A375 (cell line): ENCODE data around the gene NME1. TPM values are rescaled to one million over a fixed set of nuclear protein-coding genes. Genes with fewer than 3 reads are reported as not detected.

Experiments used
- total RNA-seq: library from RNA; depleted of rRNA; stranded (reverse); fragments of >200 nt; shearing (Covaris generic); gene quantifications from 2 replicates; pipeline ENCODE4 v1.2.3, GENCODE V29; 2014; rRNA removed

NME1 gene
- 394 and 398 TPM in 2 replicates for total RNA-seq

DNA sequence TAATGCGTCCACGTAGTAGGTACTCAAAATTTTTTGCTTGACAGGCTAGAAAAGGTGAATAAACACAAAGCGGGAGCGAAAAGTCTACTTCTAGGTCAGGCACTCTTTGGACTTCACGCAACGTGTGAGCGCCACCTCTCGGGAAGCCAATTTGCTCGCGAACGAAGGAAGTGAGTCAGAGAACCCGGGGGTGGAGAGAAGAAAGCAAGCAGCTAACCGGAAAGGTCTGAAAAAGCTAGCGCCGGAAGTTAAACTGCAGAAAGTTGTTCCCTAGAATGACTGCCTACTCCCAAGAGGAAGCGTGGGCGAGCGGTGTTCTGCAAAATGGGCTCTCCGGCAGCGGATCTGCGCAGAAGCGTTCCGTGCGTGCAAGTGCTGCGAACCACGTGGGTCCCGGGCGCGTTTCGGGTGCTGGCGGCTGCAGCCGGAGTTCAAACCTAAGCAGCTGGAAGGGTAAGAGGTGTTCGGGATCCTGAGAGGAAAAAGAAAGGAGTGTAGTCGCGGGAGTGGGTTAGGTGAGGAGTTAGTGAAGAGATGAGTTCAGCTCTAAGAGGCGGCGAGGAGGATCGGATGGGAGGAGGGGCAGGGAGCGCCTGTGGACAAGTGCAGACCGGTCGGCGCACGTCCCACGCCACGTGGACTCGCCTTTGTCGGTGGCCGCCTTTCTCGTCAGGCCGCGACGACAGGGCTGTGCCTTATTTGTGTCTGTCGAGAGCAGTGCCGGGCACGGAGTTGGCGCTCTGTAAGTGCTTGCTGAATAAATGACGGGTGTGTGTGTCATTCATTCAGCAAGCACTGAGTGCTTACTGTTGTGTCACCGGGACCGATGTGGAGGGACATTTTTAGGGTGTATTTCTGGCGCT lies at the start of gene NME1:
Gene NME1, plus strand, starts transcription at position 350 of the 863 bp plus-strand sequence. CDS start 2,096 bp downstream, outside the sequence.

GRCh38 chr17:51120739-51121619 lies 32.4 kb upstream of the NME1 start, which contains the start of gene SPAG9:
Gene SPAG9 (minus strand): TSS chr17:51120868. CDS start chr17:51120656, 212 bp downstream.

GRCh38 chr17:51166198-51166986 lies 13.0 kb downstream of the NME1 start, which contains the start of gene NME2:
Gene NME2 (plus strand): TSS chr17:51166411. CDS start chr17:51166831, 420 bp downstream.

Other genes starting within 250 kb of the NME1 start
- 52.4 and 58.2 TPM in 2 replicates for gene SPAG9, start 32.7 kb upstream of the NME1 start, total RNA-seq
- gene NME2, start 12.9 kb downstream of the NME1 start, total RNA-seq: 706 and 716 TPM in 2 replicates
- gene MBTD1, start 106.5 kb downstream of the NME1 start, total RNA-seq: 8.2 and 12.3 TPM in 2 replicates
- 65.9 and 67.3 TPM in 2 replicates for gene UTP18, start 107.0 kb downstream of the NME1 start, total RNA-seq